Measurements from ENCODE around the gene PIH1D1. TPM values are rescaled to one million over a fixed set of nuclear protein-coding genes. Genes with fewer than 3 reads are reported as not detected.
A peak's percentile ranks its signal among the peaks of the same experiment; 100 is the strongest.

The PIH1D1 gene
- total and polyA plus RNA-seq, 2 of the 13 experiments (the other 11 are each of a cell fraction or from before 2014, with no cell fraction given): 110 to 137 TPM

DNA sequence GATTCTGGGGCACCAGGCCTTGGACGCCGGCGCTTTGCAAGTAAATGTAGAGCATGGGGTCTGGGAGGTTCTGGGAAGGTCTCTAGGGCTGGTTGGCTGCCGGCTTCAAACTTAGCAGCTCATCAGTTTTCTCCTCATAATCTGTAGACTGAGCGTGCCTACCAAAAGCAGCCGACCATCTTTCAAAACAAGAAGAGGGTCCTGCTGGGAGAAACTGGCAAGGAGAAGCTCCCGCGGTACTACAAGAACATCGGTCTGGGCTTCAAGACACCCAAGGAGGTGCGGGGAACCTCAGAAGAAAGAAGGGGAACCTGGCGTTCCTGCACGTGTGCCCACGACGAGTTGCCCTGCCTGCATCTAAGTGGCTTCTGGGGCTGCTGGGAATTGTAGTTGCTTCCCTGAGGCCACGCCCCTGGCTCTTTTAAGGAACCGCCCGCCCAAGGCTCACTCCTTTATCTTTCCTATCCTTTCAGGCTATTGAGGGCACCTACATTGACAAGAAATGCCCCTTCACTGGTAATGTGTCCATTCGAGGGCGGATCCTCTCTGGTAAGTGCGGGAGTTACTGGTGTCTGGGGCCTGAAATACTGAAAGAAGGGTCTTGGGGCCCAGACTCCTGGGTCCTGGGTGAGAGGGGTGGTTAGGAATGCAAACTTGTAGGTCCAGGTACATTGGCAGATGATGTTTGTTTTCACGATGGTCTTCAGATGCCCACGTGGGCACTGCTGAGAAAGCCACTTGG lies 45.6 kb upstream of the PIH1D1 start (continued):
- TF ChIP-seq CREM (IDR thresholded peaks at IDR 0.05) (peak; percentile 43; the same call in 1 of the 2 replicates), CREM (CRISPR knock-in tag; IDR thresholded peaks at IDR 0.05) (no peak), ZFP90 (CRISPR knock-in tag; IDR thresholded peaks at IDR 0.05; ENCODE audit: borderline replicate concordance) (no peak), ZNF296 (CRISPR knock-in tag; conservative IDR thresholded peaks at IDR 0.05) (no peak), TAF1 (CRISPR knock-in tag; IDR thresholded peaks at IDR 0.05) (peak; percentile 45; the same call in 1 of the 2 replicates), ZNF598 (CRISPR knock-in tag; IDR thresholded peaks at IDR 0.05; ENCODE audit: borderline replicate concordance) (no peak), RBFOX2 (IDR thresholded peaks at IDR 0.05; ENCODE audit: low read depth, low read length) (peak; percentile 62), TRIM24 (CRISPR knock-in tag; IDR thresholded peaks at IDR 0.05) (no peak), ARHGAP35 (CRISPR knock-in tag; IDR thresholded peaks at IDR 0.05; ENCODE audit: borderline replicate concordance) (no peak), YY1 (IDR thresholded peaks at IDR 0.05; ENCODE audit: insufficient read depth, insufficient replicate concordance, low read depth, low read length) (peak; percentile 55), THAP11 (CRISPR knock-in tag; IDR thresholded peaks at IDR 0.05) (peak; percentile 97), HCFC1 (IDR thresholded peaks at IDR 0.05; ENCODE audit: low read depth, low read length) (peak; percentile 67), CCDC6 (CRISPR knock-in tag; IDR thresholded peaks at IDR 0.05) (no peak), ZNF143 (CRISPR knock-in tag; IDR thresholded peaks at IDR 0.05) (peak; percentile 89), SP1 (IDR thresholded peaks at IDR 0.05) (no peak), SP1 (CRISPR knock-in tag; IDR thresholded peaks at IDR 0.05) (peak; percentile 68; the same call in 1 of the 2 replicates), KDM3A (CRISPR knock-in tag; IDR thresholded peaks at IDR 0.05; ENCODE audit: low read depth) (no peak), MYC (CRISPR knock-in tag; IDR thresholded peaks at IDR 0.05; ENCODE audit: borderline replicate concordance) (peak; percentile 75; the same call in 1 of the 2 replicates), YEATS2 (CRISPR knock-in tag; IDR thresholded peaks at IDR 0.05; ENCODE audit: borderline replicate concordance) (no peak), PHF5A (CRISPR knock-in tag; IDR thresholded peaks at IDR 0.05; ENCODE audit: low read depth, unreplicated experiment) (no peak), ZNF12 (CRISPR knock-in tag; IDR thresholded peaks at IDR 0.05) (no peak), HOXA3 (CRISPR knock-in tag; IDR thresholded peaks at IDR 0.05) (peak; percentile 18; the same call in 1 of the 2 replicates), ZNF530 (CRISPR knock-in tag; IDR thresholded peaks at IDR 0.05; ENCODE audit: low read depth) (no peak), BHLHE40 (IDR thresholded peaks at IDR 0.05; ENCODE audit: low read length) (peak; percentile 64)
- TF ChIP-seq, protein P1, sequence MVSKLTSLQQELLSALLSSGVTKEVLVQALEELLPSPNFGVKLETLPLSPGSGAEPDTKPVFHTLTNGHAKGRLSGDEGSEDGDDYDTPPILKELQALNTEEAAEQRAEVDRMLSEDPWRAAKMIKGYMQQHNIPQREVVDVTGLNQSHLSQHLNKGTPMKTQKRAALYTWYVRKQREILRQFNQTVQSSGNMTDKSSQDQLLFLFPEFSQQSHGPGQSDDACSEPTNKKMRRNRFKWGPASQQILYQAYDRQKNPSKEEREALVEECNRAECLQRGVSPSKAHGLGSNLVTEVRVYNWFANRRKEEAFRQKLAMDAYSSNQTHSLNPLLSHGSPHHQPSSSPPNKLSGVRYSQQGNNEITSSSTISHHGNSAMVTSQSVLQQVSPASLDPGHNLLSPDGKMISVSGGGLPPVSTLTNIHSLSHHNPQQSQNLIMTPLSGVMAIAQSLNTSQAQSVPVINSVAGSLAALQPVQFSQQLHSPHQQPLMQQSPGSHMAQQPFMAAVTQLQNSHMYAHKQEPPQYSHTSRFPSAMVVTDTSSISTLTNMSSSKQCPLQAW (CRISPR knock-in tag; IDR thresholded peaks at IDR 0.05): no peak
- TF ChIP-seq, protein P2, sequence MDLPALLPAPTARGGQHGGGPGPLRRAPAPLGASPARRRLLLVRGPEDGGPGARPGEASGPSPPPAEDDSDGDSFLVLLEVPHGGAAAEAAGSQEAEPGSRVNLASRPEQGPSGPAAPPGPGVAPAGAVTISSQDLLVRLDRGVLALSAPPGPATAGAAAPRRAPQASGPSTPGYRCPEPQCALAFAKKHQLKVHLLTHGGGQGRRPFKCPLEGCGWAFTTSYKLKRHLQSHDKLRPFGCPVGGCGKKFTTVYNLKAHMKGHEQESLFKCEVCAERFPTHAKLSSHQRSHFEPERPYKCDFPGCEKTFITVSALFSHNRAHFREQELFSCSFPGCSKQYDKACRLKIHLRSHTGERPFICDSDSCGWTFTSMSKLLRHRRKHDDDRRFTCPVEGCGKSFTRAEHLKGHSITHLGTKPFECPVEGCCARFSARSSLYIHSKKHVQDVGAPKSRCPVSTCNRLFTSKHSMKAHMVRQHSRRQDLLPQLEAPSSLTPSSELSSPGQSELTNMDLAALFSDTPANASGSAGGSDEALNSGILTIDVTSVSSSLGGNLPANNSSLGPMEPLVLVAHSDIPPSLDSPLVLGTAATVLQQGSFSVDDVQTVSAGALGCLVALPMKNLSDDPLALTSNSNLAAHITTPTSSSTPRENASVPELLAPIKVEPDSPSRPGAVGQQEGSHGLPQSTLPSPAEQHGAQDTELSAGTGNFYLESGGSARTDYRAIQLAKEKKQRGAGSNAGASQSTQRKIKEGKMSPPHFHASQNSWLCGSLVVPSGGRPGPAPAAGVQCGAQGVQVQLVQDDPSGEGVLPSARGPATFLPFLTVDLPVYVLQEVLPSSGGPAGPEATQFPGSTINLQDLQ (CRISPR knock-in tag; IDR thresholded peaks at IDR 0.05): peak; percentile 83; the same call in 1 of the 2 replicates
- TF ChIP-seq, protein P3, sequence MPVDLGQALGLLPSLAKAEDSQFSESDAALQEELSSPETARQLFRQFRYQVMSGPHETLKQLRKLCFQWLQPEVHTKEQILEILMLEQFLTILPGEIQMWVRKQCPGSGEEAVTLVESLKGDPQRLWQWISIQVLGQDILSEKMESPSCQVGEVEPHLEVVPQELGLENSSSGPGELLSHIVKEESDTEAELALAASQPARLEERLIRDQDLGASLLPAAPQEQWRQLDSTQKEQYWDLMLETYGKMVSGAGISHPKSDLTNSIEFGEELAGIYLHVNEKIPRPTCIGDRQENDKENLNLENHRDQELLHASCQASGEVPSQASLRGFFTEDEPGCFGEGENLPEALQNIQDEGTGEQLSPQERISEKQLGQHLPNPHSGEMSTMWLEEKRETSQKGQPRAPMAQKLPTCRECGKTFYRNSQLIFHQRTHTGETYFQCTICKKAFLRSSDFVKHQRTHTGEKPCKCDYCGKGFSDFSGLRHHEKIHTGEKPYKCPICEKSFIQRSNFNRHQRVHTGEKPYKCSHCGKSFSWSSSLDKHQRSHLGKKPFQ (CRISPR knock-in tag; IDR thresholded peaks at IDR 0.05; ENCODE audit: insufficient replicate concordance): peak; percentile 5
